Activated naive CD4-positive, alpha-beta T cell treated with anti-CD3 and anti-CD28 coated beads, Interleukin-2, amount 50 U/mL, for 24 hours (primary cell): ENCODE results near the gene PGA4.
"Not testable (repeated sequence)": the region's sequence is repeated elsewhere in the genome, so short reads cannot be mapped to it uniquely, and the experiment has no call there.

Experiments used
- H3K27ac Mint-ChIP-seq: one replicate; pipeline ENCODE4 v1.8.0; 2021; ENCODE audit warnings: mild to moderate bottlenecking, mixed read lengths
- H3K27me3 Mint-ChIP-seq: one replicate; pipeline ENCODE4 v1.8.0; 2021; ENCODE audit warnings: mixed read lengths
- H3K36me3 Mint-ChIP-seq: one replicate; pipeline ENCODE4 v1.8.0; 2021; ENCODE audit warnings: mixed read lengths
- H3K4me1 Mint-ChIP-seq: one replicate; pipeline ENCODE4 v1.8.0; 2021; ENCODE audit warnings: mixed read lengths
- H3K4me3 Mint-ChIP-seq: one replicate; pipeline ENCODE4 v1.8.0; 2021; ENCODE audit warnings: mild to moderate bottlenecking, mixed read lengths
- H3K9me3 Mint-ChIP-seq: one replicate; pipeline ENCODE4 v1.8.0; 2021; ENCODE audit warnings: mixed read lengths

The PGA4 gene

DNA sequence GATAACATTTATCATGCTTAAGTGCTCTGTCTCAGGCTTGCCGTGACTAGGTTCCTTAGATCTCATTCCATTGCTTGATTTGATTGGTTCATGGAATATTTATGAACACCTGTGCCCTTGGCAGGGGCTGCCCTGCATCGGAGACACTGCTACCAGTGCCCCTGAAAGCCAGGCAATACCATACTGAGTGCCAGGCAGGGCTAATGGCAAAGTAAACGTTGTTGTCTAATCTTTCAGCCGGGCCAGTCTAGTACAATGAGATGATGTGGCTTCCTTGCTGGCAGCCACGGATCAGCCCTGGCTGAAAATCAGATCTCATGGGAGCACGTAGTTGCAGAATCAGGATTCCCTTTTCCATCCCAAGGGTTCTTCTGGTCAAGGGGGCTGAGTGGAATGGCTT lies 23.8 kb upstream of the PGA4 start:
- H3K9me3 Mint-ChIP-seq, result no peaks in the 10 kb centered on the region
- H3K36me3 Mint-ChIP-seq, result no peaks in the 10 kb centered on the region
- H3K4me1 Mint-ChIP-seq, result no peaks in the 10 kb centered on the region
- H3K27me3 Mint-ChIP-seq, result peaks cover 1% of the 10 kb centered on the region
- H3K27ac Mint-ChIP-seq, result no peak overlapping the region
- no peak overlapping the region for H3K4me3 Mint-ChIP-seq

DNA sequence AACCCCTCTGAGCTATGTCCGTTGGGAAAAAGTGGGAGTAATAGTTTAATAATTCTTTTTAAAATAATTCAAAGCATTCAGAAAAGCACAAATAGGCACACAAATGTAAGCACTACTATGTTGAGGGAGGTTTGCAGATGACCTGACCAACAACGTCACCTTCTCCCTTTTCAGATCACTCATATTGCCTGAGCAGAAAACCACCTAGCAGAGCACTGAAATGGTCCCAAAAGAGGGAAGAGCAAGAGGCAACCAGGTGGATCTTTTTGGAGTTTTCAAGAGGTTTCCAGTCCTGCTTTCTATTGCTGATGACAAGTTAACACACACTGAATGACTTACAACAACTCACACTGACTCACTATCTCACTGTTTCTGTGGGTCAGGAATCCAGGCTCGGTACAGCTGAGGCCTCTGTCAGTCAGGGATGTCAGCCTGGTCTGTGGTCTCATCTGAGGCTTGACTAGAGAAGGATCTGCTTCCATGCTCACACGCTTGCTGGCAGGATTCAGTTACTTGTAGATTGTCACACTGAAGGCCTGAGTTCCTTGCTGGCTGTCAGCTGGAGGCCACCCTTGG lies 23.1 kb upstream of the PGA4 start:
- H3K4me3 Mint-ChIP-seq, result no peak overlapping the region
- no peaks in the 10 kb centered on the region for H3K9me3 Mint-ChIP-seq
- H3K27me3 Mint-ChIP-seq, result peaks cover 1% of the 10 kb centered on the region
- H3K27ac Mint-ChIP-seq, result no peak overlapping the region
- H3K4me1 Mint-ChIP-seq, result no peaks in the 10 kb centered on the region
- no peaks in the 10 kb centered on the region for H3K36me3 Mint-ChIP-seq

DNA sequence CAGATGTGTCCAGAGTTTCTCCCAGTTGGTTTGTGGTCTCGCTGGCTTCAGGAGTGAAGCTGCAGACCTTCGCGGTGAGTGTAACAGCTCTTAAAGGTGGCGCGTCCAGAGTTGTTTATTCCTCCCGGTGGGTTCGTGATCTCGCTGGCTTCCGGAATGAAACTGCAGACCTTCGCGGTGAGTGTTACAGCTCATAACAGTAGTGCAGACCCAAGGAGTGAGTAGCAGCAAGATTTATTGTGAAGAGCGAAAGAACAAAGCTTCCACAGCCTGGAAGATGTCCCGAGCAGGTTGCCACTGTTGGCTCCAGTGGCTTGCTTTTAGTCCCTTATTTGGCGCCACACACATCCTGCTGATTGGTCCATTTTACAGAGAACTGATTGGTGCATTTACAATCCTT lies 20.7 kb upstream of the PGA4 start:
- Mint-ChIP-seq H3K27me3 (peaks cover 1% of the 10 kb centered on the region), H3K9me3 (no peaks in the 10 kb centered on the region), H3K4me3 (no peak overlapping the region), H3K4me1 (no peaks in the 10 kb centered on the region), H3K27ac (no peak overlapping the region), H3K36me3 (no peaks in the 10 kb centered on the region)

DNA sequence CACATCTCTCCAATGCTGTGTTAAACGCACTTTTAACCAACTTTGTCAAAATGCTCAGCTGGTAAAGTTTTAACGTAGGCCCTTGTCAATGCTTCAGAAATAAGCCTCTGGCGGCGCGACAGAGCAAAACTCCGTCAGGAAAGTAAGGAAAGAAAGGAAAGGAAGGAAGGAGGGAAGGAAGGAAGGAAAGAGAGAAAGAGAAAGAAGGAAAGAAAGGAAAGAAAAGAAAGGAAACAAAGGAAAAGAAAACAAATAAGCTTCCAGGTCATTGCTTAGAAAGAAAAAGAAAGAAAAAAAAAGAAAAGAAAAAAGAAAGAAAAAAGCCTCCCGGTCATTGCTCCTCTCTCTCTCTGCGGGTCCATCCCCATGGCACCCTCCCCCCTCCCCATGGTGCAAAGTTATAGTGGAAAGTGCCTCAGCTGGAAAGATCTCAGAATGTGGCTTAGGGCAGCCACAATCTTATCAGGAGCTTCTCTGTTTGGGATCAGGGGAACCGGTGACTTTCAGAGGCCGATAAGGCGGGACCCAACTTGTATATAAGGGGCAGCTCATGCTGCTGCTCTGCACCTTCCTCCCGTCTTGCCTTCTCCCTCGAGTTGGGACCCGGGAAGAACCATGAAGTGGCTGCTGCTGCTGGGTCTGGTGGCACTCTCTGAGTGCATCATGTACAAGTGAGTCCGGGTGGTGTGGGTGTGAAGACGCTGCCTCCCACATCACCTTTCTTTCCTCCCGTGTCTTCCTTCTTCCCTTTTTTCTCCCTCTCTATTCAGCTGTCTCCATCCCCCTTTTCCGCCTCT lies 19.0 kb upstream of the PGA4 start, which contains the start of gene PGA3:
TSS of gene PGA3 (plus strand) at position 566 of the 797 bp plus-strand sequence. CDS start at position 616, 50 bp downstream.
- H3K4me3 Mint-ChIP-seq, H3K9me3 Mint-ChIP-seq, H3K4me1 Mint-ChIP-seq, H3K27ac Mint-ChIP-seq, H3K36me3 Mint-ChIP-seq, H3K27me3 Mint-ChIP-seq: not testable (repeated sequence)

DNA sequence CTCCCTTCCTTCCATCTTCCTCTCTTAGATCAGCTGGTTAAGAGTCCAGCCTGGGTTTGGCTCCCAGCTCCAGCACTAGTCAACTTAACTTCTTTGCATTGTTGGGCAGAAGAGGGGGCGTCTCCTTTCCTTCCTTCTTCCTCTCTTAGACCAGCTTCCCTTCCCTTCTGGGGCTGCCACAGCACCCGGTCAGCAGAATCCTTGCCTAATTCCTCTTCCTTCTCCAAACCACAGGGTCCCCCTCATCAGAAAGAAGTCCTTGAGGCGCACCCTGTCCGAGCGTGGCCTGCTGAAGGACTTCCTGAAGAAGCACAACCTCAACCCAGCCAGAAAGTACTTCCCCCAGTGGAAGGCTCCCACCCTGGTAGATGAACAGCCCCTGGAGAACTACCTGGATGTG lies 18.3 kb upstream of the PGA4 start:
- not testable (repeated sequence) for H3K27ac Mint-ChIP-seq, H3K4me1 Mint-ChIP-seq, H3K9me3 Mint-ChIP-seq, H3K4me3 Mint-ChIP-seq, H3K27me3 Mint-ChIP-seq, H3K36me3 Mint-ChIP-seq

DNA sequence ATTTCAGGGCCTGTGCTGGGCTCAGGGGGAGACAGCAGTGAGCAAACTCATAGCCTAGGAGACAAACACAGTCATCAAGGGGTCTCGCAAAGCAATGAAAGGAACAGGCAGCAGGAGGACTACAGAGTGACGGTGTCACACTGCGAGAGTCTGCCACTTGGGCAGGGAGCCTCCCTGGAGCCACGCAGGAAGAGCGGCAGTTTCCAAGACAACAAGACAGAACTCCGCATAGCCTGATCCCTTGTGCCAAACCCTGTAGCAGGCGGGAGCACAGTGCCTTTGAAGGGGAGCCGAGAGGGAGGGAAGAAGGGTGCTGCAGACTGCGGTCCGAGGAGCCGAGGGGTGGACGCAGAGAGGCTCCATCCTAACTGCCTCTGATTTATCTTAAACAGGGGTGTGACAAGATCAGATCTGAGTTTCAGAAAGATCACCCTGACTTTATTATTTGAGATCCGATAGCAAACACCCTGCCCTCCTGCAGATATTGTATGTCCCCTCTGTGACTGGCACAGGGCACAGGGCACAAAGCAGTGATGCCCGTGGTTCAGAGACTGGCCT lies 17.6 kb upstream of the PGA4 start:
- H3K4me1 Mint-ChIP-seq, H3K27ac Mint-ChIP-seq, H3K27me3 Mint-ChIP-seq, H3K4me3 Mint-ChIP-seq, H3K9me3 Mint-ChIP-seq, H3K36me3 Mint-ChIP-seq: not testable (repeated sequence)

DNA sequence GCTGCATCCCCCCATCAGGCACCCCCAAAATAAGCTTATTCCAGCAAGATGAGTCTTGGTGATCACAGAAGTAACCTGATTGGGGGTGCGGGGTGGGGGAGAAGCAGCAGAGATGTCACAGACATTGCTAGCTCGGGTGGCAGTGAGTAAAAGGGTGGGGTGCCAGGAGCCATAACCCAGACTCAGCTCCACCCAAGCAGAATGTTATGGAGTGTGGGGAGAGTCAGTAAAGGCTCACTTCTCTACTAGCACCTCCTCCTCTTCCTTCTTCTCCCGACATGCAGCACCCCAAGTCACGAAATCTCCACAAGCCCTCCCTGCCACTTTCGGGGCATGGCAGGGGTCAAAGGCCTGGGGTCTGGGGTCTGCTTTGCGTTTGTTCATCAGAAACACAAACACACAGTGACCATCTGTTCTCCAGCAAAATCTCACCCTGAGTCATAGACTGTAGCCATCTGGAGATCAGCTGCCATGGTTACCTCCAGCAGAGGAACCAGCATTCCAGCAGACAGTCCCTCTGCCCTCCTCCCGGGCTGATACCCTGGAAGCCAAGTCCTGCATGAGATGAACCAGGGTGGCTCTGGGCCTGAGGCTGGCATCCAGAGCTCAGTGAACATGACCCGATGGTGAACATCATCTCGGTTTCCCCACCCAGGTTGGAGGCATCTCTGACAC lies 14.4 kb upstream of the PGA4 start:
- not testable (repeated sequence) for H3K9me3 Mint-ChIP-seq, H3K36me3 Mint-ChIP-seq, H3K4me1 Mint-ChIP-seq, H3K27me3 Mint-ChIP-seq, H3K27ac Mint-ChIP-seq, H3K4me3 Mint-ChIP-seq

DNA sequence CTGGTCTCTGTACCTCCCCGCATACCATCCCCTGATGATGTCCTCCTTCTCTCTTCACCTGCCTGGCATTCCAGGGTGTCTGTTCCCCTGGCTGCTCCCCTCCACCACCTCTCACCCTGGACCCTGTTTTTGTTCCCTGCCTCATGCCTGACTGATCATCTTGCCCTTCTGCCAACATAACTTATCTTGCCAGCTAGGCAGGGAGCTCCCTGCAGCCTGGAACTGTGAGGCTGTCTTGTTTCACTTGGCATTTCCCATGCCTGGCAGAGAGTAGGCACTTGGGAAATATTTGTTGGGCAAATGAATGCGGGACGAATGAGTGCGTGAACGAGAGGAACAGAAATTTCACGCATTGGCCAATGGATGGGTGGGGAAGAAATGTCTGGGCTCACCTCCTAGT lies 11.5 kb upstream of the PGA4 start:
- H3K27ac Mint-ChIP-seq, H3K36me3 Mint-ChIP-seq, H3K4me3 Mint-ChIP-seq, H3K4me1 Mint-ChIP-seq, H3K9me3 Mint-ChIP-seq, H3K27me3 Mint-ChIP-seq: not testable (repeated sequence)

DNA sequence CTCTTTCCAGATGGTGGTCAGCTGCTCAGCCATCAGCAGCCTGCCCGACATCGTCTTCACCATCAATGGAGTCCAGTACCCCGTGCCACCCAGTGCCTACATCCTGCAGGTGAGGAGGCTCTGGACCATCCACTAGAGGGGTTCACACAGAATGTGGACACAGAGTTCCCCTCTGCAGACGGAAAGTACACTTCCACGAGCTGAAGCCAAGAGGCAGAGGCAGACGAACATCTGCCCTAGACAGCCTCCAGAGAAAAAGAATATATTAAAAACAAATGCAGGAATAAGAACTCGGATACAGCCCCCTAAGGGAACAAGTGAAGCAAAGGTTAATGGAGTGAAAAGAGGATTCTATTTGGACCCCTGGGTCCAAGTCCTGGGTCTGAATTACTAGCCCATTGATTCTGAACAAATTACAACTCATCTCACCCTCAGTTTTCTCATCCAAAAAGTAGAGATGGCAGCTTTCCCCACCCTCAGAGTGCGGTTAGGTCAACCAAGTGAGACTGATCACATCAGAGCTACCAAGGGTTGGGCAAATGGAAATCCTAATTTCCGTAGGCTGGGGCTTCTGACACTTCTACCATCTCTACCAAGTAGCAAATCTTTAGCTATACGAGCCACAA lies 10.7 kb upstream of the PGA4 start:
- not testable (repeated sequence) for H3K27me3 Mint-ChIP-seq, H3K4me1 Mint-ChIP-seq, H3K4me3 Mint-ChIP-seq, H3K9me3 Mint-ChIP-seq, H3K27ac Mint-ChIP-seq, H3K36me3 Mint-ChIP-seq

DNA sequence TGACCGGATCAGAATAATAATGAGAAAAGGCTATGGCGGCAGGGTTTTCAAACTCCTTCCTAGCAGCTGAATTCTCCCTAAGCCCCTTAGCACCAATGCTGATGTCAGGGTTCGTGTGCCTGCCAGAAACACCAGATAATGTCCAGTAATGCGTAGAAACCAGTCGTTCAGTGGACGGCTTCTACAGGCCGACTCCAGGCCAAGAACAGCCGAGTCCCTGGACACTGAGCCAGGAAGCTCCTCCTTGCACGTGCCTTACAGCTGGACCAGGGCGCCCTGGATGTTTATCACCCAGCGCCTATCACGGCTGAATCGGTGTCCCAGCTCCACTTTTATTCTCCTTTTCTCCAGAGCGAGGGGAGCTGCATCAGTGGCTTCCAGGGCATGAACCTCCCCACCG lies 9.9 kb upstream of the PGA4 start:
- H3K4me3 Mint-ChIP-seq, H3K9me3 Mint-ChIP-seq, H3K4me1 Mint-ChIP-seq, H3K27ac Mint-ChIP-seq, H3K27me3 Mint-ChIP-seq, H3K36me3 Mint-ChIP-seq: not testable (repeated sequence)

DNA sequence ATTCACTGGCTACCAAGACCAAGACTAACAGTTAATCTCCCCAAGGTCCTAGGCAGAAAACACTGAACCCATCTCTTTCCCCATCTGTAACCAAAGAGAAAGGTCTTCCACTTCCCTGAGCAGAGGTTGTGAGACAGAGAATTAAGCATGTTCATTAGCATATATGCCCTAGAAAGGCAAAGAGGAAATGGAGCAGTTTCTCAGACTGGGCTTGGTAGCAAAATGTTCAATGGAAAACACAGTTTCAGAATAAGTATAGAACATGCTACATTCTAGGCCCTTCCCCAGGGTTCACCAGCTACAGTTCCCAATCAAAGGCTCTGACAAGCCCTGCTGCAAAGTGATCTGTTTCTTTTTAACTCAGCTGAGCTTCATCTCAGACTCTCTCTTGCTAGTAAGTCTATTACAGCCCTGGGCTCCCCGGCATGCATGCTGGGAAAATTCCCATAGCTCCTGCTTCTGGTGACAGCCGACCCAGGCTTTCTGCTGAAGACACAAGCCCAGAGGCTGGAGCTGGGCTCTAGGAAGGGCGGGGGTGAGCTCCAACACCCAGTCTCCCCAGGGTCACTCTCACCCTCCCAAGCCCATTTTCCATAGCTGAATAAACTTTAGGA lies 8.3 kb upstream of the PGA4 start:
- H3K27ac Mint-ChIP-seq, H3K36me3 Mint-ChIP-seq, H3K4me3 Mint-ChIP-seq, H3K9me3 Mint-ChIP-seq, H3K4me1 Mint-ChIP-seq, H3K27me3 Mint-ChIP-seq: not testable (repeated sequence)

DNA sequence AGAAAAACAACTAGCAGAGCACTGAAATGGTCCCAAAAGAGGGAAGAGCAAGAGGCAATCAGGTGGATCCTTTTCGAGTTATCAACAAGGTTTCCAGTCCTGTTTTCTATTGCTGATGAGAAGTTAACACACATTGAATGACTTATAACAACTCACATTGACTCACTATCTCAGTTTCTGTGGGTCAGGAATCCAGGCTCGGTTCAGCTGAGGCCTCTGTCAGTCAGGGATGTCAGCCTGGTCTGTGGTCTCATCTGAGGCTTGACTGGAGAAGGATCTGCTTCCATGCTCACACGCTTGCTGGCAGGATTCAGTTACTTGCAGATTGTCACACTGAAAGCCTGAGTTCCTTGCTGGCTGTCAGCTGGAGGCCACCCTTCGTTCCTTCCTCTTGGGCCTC lies 3.8 kb upstream of the PGA4 start:
- H3K9me3 Mint-ChIP-seq, H3K36me3 Mint-ChIP-seq, H3K27me3 Mint-ChIP-seq, H3K4me1 Mint-ChIP-seq, H3K4me3 Mint-ChIP-seq, H3K27ac Mint-ChIP-seq: not testable (repeated sequence)

DNA sequence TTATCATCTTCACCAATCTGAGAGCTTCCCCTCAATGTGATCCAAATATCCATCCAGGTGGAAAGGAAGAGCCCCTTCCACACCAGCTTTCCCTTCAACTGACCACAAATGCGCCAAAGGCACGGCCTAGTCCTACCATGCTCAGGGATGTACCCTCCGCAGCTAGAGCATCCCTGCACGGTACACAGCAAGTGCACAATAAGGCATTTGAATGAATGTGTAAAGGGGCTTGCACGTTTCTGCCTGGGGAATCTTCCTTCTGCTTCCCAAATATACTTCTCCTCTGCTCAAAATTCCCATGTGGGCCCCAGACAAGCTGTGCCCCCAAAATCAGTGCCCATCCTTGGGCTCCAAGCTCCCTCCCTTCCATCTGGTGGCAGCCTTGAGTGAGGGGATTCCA lies 3.1 kb upstream of the PGA4 start:
- H3K9me3 Mint-ChIP-seq, H3K27me3 Mint-ChIP-seq: not testable (repeated sequence)

DNA sequence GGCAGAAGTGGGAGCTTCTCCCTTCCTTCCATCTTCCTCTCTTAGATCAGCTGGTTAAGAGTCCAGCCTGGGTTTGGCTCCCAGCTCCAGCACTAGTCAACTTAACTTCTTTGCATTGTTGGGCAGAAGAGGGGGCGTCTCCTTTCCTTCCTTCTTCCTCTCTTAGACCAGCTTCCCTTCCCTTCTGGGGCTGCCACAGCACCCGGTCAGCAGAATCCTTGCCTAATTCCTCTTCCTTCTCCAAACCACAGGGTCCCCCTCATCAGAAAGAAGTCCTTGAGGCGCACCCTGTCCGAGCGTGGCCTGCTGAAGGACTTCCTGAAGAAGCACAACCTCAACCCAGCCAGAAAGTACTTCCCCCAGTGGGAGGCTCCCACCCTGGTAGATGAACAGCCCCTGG lies 545 bp downstream of the PGA4 start:
- H3K36me3 Mint-ChIP-seq, H3K9me3 Mint-ChIP-seq, H3K27ac Mint-ChIP-seq, H3K27me3 Mint-ChIP-seq, H3K4me3 Mint-ChIP-seq, H3K4me1 Mint-ChIP-seq: not testable (repeated sequence)

More for the DNA sequence above, 3.1 kb upstream of the PGA4 start:
- not testable (repeated sequence) for H3K36me3 Mint-ChIP-seq, H3K4me1 Mint-ChIP-seq, H3K27ac Mint-ChIP-seq, H3K4me3 Mint-ChIP-seq

DNA sequence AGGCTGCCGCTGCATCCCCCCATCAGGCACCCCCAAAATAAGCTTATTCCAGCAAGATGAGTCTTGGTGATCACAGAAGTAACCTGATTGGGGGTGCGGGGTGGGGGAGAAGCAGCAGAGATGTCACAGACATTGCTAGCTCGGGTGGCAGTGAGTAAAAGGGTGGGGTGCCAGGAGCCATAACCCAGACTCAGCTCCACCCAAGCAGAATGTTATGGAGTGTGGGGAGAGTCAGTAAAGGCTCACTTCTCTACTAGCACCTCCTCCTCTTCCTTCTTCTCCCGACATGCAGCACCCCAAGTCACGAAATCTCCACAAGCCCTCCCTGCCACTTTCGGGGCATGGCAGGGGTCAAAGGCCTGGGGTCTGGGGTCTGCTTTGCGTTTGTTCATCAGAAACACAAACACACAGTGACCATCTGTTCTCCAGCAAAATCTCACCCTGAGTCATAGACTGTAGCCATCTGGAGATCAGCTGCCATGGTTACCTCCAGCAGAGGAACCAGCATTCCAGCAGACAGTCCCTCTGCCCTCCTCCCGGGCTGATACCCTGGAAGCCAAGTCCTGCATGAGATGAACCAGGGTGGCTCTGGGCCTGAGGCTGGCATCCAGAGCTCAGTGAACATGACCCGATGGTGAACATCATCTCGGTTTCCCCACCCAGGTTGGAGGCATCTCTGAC lies 4.5 kb downstream of the PGA4 start:
- not testable (repeated sequence) for H3K27ac Mint-ChIP-seq, H3K4me3 Mint-ChIP-seq, H3K9me3 Mint-ChIP-seq, H3K36me3 Mint-ChIP-seq, H3K4me1 Mint-ChIP-seq, H3K27me3 Mint-ChIP-seq
